ENCODE data around the gene SPSB3.

Gene SPSB3

GRCh38 chr16:1788708-1789100 is 6.3 kb upstream of the SPSB3 start:
- no peak for DNase-seq (ENCODE audit: low read depth)

- DNase-seq (ENCODE audit: low read depth) = no peak
These were observed 5.8 kb upstream of the SPSB3 start for GRCh38 chr16:1788095-1788707.

- DNase-seq (ENCODE audit: low read depth) = no peak
These were observed 5.1 kb upstream of the SPSB3 start for GRCh38 chr16:1787322-1788094.

- no peak for DNase-seq (ENCODE audit: low read depth)
These were observed 4.6 kb upstream of the SPSB3 start for GRCh38 chr16:1787056-1787321.

- no peak for DNase-seq (ENCODE audit: low read depth)
These were observed 4.1 kb upstream of the SPSB3 start for GRCh38 chr16:1786242-1787055.

- no peak for DNase-seq (ENCODE audit: low read depth)
These were observed 3.4 kb upstream of the SPSB3 start for GRCh38 chr16:1785846-1786170.

- DNase-seq (ENCODE audit: low read depth) = no peak
These were observed 2.8 kb upstream of the SPSB3 start for GRCh38 chr16:1784977-1785845.

- DNase-seq (ENCODE audit: low read depth) = no peak
These were observed 488 bp downstream of the SPSB3 start for GRCh38 chr16:1781758-1782407.

GRCh38 chr16:1781254-1781653 is 1.1 kb downstream of the SPSB3 start:
- no peak for DNase-seq (ENCODE audit: low read depth)

- DNase-seq (ENCODE audit: low read depth) = no peak
These were observed 1.7 kb downstream of the SPSB3 start for GRCh38 chr16:1780677-1781072.

GRCh38 chr16:1779741-1780676 is 2.4 kb downstream of the SPSB3 start:
- no peak for DNase-seq (ENCODE audit: low read depth)

- DNase-seq (ENCODE audit: low read depth) = no peak
These were observed 3.1 kb downstream of the SPSB3 start for GRCh38 chr16:1779234-1779701.

GRCh38 chr16:1778200-1779179 is 3.9 kb downstream of the SPSB3 start:
- no peak for DNase-seq (ENCODE audit: low read depth)

GRCh38 chr16:1777375-1778199 is 4.8 kb downstream of the SPSB3 start:
- no peak for DNase-seq (ENCODE audit: low read depth)

GRCh38 chr16:1776991-1777374 is 5.4 kb downstream of the SPSB3 start:
- no peak for DNase-seq (ENCODE audit: low read depth)

- DNase-seq (ENCODE audit: low read depth) = no peak
These were observed 5.8 kb downstream of the SPSB3 start for GRCh38 chr16:1776672-1776955.

GRCh38 chr16:1775846-1776671 is 6.3 kb downstream of the SPSB3 start:
- DNase-seq (ENCODE audit: low read depth) = no peak
